WTC11 (cell line): ENCODE data around the gene ZDHHC4.

Source experiments
- CREB1 ChIP-seq: sonication (generic); formaldehyde crosslinking; IDR thresholded peaks from 2 replicates; pipeline ENCODE4 v1.8.0; 2023; ENCODE audit warnings: mild to moderate bottlenecking, missing genetic modification reagents
- JAZF1 ChIP-seq: fragments of 250-450 bp; sonication (Bioruptor Pico); IDR thresholded peaks from 2 replicates; pipeline ENCODE4 v1.9.0; 2021; ENCODE audit warnings: moderate library complexity, mild to moderate bottlenecking, inconsistent platforms
- NR2C2 ChIP-seq: sonication (generic); formaldehyde crosslinking; IDR thresholded peaks from 2 replicates; pipeline ENCODE4 v1.8.0; 2022; ENCODE audit warnings: mild to moderate bottlenecking, missing genetic modification reagents
- SP1 ChIP-seq: sonication (generic); formaldehyde crosslinking; conservative IDR thresholded peaks from 2 replicates; pipeline ENCODE4 v1.8.1; 2022; ENCODE audit warnings: missing genetic modification reagents
- TCF7 ChIP-seq: sonication (generic); formaldehyde crosslinking; IDR thresholded peaks from 2 replicates; pipeline ENCODE4 v1.8.0; 2022; ENCODE audit warnings: mild to moderate bottlenecking, low read depth, missing genetic modification reagents, moderate library complexity
- TP53 ChIP-seq: sonication (generic); formaldehyde crosslinking; IDR thresholded peaks from 2 replicates; pipeline ENCODE4 v1.8.1; 2023; ENCODE audit warnings: mild to moderate bottlenecking, missing genetic modification reagents
- ZNF263 ChIP-seq: sonication (generic); formaldehyde crosslinking; IDR thresholded peaks from 2 replicates; pipeline ENCODE4 v1.8.1; 2022; ENCODE audit warnings: low read depth, mild to moderate bottlenecking, moderate library complexity, missing genetic modification reagents
- TF ChIP-seq, protein P1 (sequence below): fragments of 200-600 bp; IDR thresholded peaks from 2 replicates; pipeline ENCODE4 v1.8.0; 2022; ENCODE audit warnings: antibody characterized with exemption
- TF ChIP-seq, protein P2 (sequence below): sonication (generic); formaldehyde crosslinking; IDR thresholded peaks from 2 replicates; pipeline ENCODE4 v1.8.1; 2022; ENCODE audit warnings: missing genetic modification reagents, borderline replicate concordance
- TF ChIP-seq, protein P3 (sequence below): fragments of 250-450 bp; sonication (Bioruptor Pico); IDR thresholded peaks from 2 replicates; pipeline ENCODE4 v2.1.2; 2022; ENCODE audit warnings: mild to moderate bottlenecking, moderate library complexity

GRCh38 chr7:6528401-6529130 is 48.7 kb upstream of the ZDHHC4 start:
- TF ChIP-seq, protein P1, sequence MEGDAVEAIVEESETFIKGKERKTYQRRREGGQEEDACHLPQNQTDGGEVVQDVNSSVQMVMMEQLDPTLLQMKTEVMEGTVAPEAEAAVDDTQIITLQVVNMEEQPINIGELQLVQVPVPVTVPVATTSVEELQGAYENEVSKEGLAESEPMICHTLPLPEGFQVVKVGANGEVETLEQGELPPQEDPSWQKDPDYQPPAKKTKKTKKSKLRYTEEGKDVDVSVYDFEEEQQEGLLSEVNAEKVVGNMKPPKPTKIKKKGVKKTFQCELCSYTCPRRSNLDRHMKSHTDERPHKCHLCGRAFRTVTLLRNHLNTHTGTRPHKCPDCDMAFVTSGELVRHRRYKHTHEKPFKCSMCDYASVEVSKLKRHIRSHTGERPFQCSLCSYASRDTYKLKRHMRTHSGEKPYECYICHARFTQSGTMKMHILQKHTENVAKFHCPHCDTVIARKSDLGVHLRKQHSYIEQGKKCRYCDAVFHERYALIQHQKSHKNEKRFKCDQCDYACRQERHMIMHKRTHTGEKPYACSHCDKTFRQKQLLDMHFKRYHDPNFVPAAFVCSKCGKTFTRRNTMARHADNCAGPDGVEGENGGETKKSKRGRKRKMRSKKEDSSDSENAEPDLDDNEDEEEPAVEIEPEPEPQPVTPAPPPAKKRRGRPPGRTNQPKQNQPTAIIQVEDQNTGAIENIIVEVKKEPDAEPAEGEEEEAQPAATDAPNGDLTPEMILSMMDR = no peak
- TF ChIP-seq ZNF263 (CRISPR knock-in tag) (no peak), SP1 (no peak), CREB1 (CRISPR knock-in tag) (no peak), TCF7 (no peak), JAZF1 (no peak), NR2C2 (CRISPR knock-in tag) (no peak), TP53 (CRISPR knock-in tag) (no peak)
- TF ChIP-seq, protein P2, sequence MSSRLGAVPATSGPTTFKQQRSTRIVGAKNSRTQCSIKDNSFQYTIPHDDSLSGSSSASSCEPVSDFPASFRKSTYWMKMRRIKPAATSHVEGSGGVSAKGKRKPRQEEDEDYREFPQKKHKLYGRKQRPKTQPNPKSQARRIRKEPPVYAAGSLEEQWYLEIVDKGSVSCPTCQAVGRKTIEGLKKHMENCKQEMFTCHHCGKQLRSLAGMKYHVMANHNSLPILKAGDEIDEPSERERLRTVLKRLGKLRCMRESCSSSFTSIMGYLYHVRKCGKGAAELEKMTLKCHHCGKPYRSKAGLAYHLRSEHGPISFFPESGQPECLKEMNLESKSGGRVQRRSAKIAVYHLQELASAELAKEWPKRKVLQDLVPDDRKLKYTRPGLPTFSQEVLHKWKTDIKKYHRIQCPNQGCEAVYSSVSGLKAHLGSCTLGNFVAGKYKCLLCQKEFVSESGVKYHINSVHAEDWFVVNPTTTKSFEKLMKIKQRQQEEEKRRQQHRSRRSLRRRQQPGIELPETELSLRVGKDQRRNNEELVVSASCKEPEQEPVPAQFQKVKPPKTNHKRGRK (CRISPR knock-in tag) = no peak
- TF ChIP-seq, protein P3, sequence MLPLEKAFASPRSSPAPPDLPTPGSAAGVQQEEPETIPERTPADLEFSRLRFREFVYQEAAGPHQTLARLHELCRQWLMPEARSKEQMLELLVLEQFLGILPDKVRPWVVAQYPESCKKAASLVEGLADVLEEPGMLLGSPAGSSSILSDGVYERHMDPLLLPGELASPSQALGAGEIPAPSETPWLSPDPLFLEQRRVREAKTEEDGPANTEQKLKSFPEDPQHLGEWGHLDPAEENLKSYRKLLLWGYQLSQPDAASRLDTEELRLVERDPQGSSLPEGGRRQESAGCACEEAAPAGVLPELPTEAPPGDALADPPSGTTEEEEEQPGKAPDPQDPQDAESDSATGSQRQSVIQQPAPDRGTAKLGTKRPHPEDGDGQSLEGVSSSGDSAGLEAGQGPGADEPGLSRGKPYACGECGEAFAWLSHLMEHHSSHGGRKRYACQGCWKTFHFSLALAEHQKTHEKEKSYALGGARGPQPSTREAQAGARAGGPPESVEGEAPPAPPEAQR (CRISPR knock-in tag) = no peak
